OCI-LY3 (cell line): ENCODE data around the gene CCDC106.

ENCODE experiments used
- H2AFZ ChIP-seq: fragments of 200-600, 300-600 bp; shearing (Covaris generic); 2 replicates; pipeline ENCODE4 v1.6.0; 2014; ENCODE audit warnings: antibody characterized with exemption, low read depth, low read length
- H3K27ac ChIP-seq: fragments of 200-600, 300-600 bp; sonication (generic); 2 replicates; pipeline ENCODE4 v1.5.1; 2014; ENCODE audit warnings: mild to moderate bottlenecking, low read length, moderate library complexity, mixed read lengths
- H3K27me3 ChIP-seq: fragments of 200-600, 300-600 bp; sonication (generic); 2 replicates; pipeline ENCODE4 v1.6.1; 2014; ENCODE audit warnings: low read depth, low read length, mixed read lengths
- H3K36me3 ChIP-seq: fragments of 200-600, 300-600 bp; sonication (generic); replicated peaks from 2 replicates; pipeline ENCODE3; 2014; ENCODE audit warnings: low read depth, low read length, mixed read lengths
- H3K4me1 ChIP-seq: fragments of 300-600, 200-600 bp; sonication (generic); 2 replicates; pipeline ENCODE4 v1.6.1; 2014; ENCODE audit warnings: low read length, mixed read lengths
- H3K4me2 ChIP-seq: fragments of 200-600, 300-600 bp; sonication (generic); 2 replicates; pipeline ENCODE4 v1.6.1; 2014; ENCODE audit warnings: low read length, mixed read lengths
- H3K4me3 ChIP-seq: fragments of 300-600, 200-600 bp; sonication (generic); 2 replicates; pipeline ENCODE4 v1.5.1; 2014; ENCODE audit warnings: antibody characterized with exemption, mild to moderate bottlenecking, low read length, moderate library complexity
- H3K79me2 ChIP-seq: fragments of 300-600, 200-600 bp; shearing (Covaris generic); 2 replicates; pipeline ENCODE4 v1.6.1; 2014; ENCODE audit warnings: mild to moderate bottlenecking, low read length, mixed read lengths
- H3K9ac ChIP-seq: fragments of 300-600, 200-600 bp; shearing (Covaris generic); 2 replicates; pipeline ENCODE4 v1.6.0; 2014; ENCODE audit warnings: mild to moderate bottlenecking, low read length, moderate library complexity
- H3K9me3 ChIP-seq: fragments of 200-600, 300-600 bp; shearing (Covaris generic); 2 replicates; pipeline ENCODE4 v1.6.1; 2014; ENCODE audit warnings: low read length, mixed read lengths; ENCODE audit not compliant: insufficient read depth
- H4K20me1 ChIP-seq: fragments of 200-600, 300-600 bp; sonication (generic); 2 replicates; pipeline ENCODE4 v1.6.1; 2016; ENCODE audit warnings: low read length, mixed read lengths; ENCODE audit not compliant: insufficient read depth
- EZH2phosphoT487 ChIP-seq: fragments of 200-600 bp; shearing (Covaris generic); IDR thresholded peaks from 2 replicates; pipeline ENCODE4 v1.6.1; 2018; ENCODE audit warnings: antibody characterized with exemption, mixed run types, low read depth
- TF ChIP-seq, protein P1 (sequence below): fragments of 200-600, 300-600 bp; sonication (generic); IDR thresholded peaks from 2 replicates; pipeline ENCODE4 v1.5.1; 2014; ENCODE audit warnings: antibody characterized with exemption, low read length, low read depth

Gene CCDC106

GRCh38 chr19:55671054-55671378 is 23.0 kb downstream of the CCDC106 start:
- peaks cover 68% of the 10 kb centered on the region for H4K20me1 ChIP-seq
- peaks cover 52% of the 10 kb centered on the region for H3K36me3 ChIP-seq

DNA sequence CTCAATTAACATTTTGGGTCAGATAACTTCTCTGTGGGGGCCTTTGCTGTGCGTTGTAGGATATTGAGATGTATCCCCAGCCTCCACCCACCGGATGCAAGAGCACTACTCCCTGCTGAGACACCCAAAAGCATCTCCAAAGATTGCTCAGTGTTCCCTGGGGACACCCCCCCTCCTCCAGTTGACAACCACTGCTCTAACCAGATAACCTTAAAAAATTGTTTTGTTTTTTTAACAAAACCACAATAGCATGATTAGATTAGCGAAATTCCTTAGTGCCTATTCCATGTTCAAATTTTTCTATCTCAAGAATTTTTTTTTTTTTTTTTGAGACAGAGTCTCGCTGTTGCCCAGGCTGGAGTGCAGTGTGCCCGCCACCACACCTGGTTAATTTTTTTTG is 24.4 kb downstream of the CCDC106 start:
- Histone ChIP-seq H3K4me1 (peaks cover 24% of the 10 kb centered on the region), H3K79me2 (peaks cover 91% of the 10 kb centered on the region), H2AFZ (no peak overlapping the region), H3K9me3 (no peaks in the 10 kb centered on the region), H3K36me3 (peaks cover 37% of the 10 kb centered on the region), H3K9ac (no peak overlapping the region), H3K27me3 (no peaks in the 10 kb centered on the region), H4K20me1 (peaks cover 54% of the 10 kb centered on the region), H3K4me2 (no peak overlapping the region), H3K4me3 (no peak overlapping the region), H3K27ac (no peak overlapping the region)
- TF ChIP-seq EZH2phosphoT487 = no peak
- TF ChIP-seq, protein P1, sequence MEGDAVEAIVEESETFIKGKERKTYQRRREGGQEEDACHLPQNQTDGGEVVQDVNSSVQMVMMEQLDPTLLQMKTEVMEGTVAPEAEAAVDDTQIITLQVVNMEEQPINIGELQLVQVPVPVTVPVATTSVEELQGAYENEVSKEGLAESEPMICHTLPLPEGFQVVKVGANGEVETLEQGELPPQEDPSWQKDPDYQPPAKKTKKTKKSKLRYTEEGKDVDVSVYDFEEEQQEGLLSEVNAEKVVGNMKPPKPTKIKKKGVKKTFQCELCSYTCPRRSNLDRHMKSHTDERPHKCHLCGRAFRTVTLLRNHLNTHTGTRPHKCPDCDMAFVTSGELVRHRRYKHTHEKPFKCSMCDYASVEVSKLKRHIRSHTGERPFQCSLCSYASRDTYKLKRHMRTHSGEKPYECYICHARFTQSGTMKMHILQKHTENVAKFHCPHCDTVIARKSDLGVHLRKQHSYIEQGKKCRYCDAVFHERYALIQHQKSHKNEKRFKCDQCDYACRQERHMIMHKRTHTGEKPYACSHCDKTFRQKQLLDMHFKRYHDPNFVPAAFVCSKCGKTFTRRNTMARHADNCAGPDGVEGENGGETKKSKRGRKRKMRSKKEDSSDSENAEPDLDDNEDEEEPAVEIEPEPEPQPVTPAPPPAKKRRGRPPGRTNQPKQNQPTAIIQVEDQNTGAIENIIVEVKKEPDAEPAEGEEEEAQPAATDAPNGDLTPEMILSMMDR = no peak

More at GRCh38 chr19:55671054-55671378, 23.0 kb downstream of the CCDC106 start:
- Histone ChIP-seq H3K9ac (no peak overlapping the region), H3K9me3 (no peaks in the 10 kb centered on the region), H3K27me3 (no peaks in the 10 kb centered on the region), H3K27ac (no peak overlapping the region), H3K4me3 (no peak overlapping the region), H2AFZ (no peak overlapping the region), H3K79me2 (peaks cover 91% of the 10 kb centered on the region), H3K4me2 (no peak overlapping the region), H3K4me1 (peaks cover 11% of the 10 kb centered on the region)
- TF ChIP-seq, protein P1 = no peak
- no peak for TF ChIP-seq EZH2phosphoT487

- peaks cover 46% of the 10 kb centered on the region for H4K20me1 ChIP-seq
- TF ChIP-seq EZH2phosphoT487 = no peak
- TF ChIP-seq, protein P1 = no peak
- H3K4me2 ChIP-seq = peak overlapping the region; percentile 16; the same call in 1 of the 2 replicates
- no peaks in the 10 kb centered on the region for H3K27me3 ChIP-seq
- no peak overlapping the region for H3K4me3 ChIP-seq
- no peak overlapping the region for H3K9ac ChIP-seq
- H3K79me2 ChIP-seq = peaks cover 91% of the 10 kb centered on the region
- no peaks in the 10 kb centered on the region for H3K9me3 ChIP-seq
- H3K36me3 ChIP-seq = peaks cover 31% of the 10 kb centered on the region
- peak overlapping the region; percentile 16; the same call in 1 of the 2 replicates for H3K27ac ChIP-seq
- H2AFZ ChIP-seq = no peak overlapping the region
- H3K4me1 ChIP-seq = peaks cover 33% of the 10 kb centered on the region
These were observed 25.5 kb downstream of the CCDC106 start for GRCh38 chr19:55673465-55673864.

- Histone ChIP-seq H3K27me3 (no peaks in the 10 kb centered on the region), H3K9me3 (no peaks in the 10 kb centered on the region), H2AFZ (no peak overlapping the region), H3K4me3 (peak overlapping the region; percentile 99; the same call in 1 of the 2 replicates), H3K4me1 (peaks cover 38% of the 10 kb centered on the region), H3K36me3 (peaks cover 31% of the 10 kb centered on the region), H4K20me1 (peaks cover 46% of the 10 kb centered on the region), H3K79me2 (peaks cover 91% of the 10 kb centered on the region), H3K4me2 (peak overlapping the region; percentile 69), H3K27ac (peak overlapping the region; percentile 16; the same call in 1 of the 2 replicates), H3K9ac (no peak overlapping the region)
- TF ChIP-seq, protein P1 = no peak
- no peak for TF ChIP-seq EZH2phosphoT487
These were observed 25.9 kb downstream of the CCDC106 start for GRCh38 chr19:55673889-55674288.
